Naive thymus-derived CD4-positive, alpha-beta T cell (primary cell): ENCODE data around the gene LAG3. TPM values are rescaled to one million over a fixed set of nuclear protein-coding genes. Genes with fewer than 3 reads are reported as not detected.
"Not testable (repeated sequence)": the region's sequence is repeated elsewhere in the genome, so short reads cannot be mapped to it uniquely, and the experiment has no call there.

Source experiments
- ATAC-seq: fragments of 150-1000 bp; cut with Tn5 transposase; 2 replicates; pipeline ENCODE4 v1.10.0; 2021; ENCODE audit warnings: mild to moderate bottlenecking, moderate library complexity
- CTCF ChIA-PET: fragments of 350-600 bp; sonication (Branson Sonifier 250); formaldehyde crosslinking; loops from one replicate; lab custom pipeline; 2021; ENCODE audit warnings: antibody characterized with exemption; lab: Charles Lee
- POLR2A ChIA-PET: fragments of 350-600 bp; sonication (Branson Sonifier 250); formaldehyde crosslinking; loops from one replicate; lab custom pipeline; 2021; ENCODE audit warnings: antibody characterized with exemption, inconsistent platforms; lab: Charles Lee
- DNase-seq, 9 donors: peaks; one replicate each; pipeline versions ENCODE4 v3.0.0 to v3.0.0-alpha.2; 2020 to 2022; ENCODE audit warnings: mixed read lengths in 1 of 9
- H3K27ac ChIP-seq: one replicate; pipeline ENCODE4 v1.7.0; 2013; ENCODE audit warnings: mild to moderate bottlenecking, low read depth, low read length, moderate library complexity
- H3K27me3 ChIP-seq, 2 donors: one replicate each; pipeline ENCODE4 v1.7.0; 2013; ENCODE audit warnings: low read length in 2 of 2, mild to moderate bottlenecking in 2 of 2, moderate library complexity in 2 of 2; ENCODE audit not compliant: control insufficient read depth in 2 of 2, insufficient read depth in 2 of 2
- H3K36me3 ChIP-seq, 3 experiments: 1 replicate in 2 of 3; 2 replicates in 1 of 3; pipeline ENCODE4 v1.7.0; 2013; ENCODE audit warnings: low read length in 3 of 3, mild to moderate bottlenecking in 3 of 3, moderate library complexity in 1 of 3; ENCODE audit not compliant: insufficient read depth in 3 of 3, control insufficient read depth in 2 of 3
- H3K4me1 ChIP-seq, 2 donors: one replicate each; pipeline ENCODE4 v1.7.0; 2013; ENCODE audit warnings: low read length in 2 of 2, mild to moderate bottlenecking in 2 of 2, moderate library complexity in 1 of 2; ENCODE audit not compliant: control insufficient read depth in 2 of 2, insufficient read depth in 2 of 2
- H3K4me3 ChIP-seq: 2 replicates; pipeline ENCODE4 v1.7.0; 2013; ENCODE audit warnings: mild to moderate bottlenecking, low read length
- H3K9me3 ChIP-seq, 3 experiments: 1 replicate in 2 of 3; 2 replicates in 1 of 3; pipeline ENCODE4 v1.7.0; 2013; ENCODE audit warnings: low read length in 3 of 3; ENCODE audit not compliant: control insufficient read depth in 2 of 3
- H3K27ac Mint-ChIP-seq, 9 donors: one replicate each; pipeline ENCODE4 v1.8.0; 2020 to 2022; ENCODE audit warnings: mixed read lengths in 9 of 9, mild to moderate bottlenecking in 8 of 9, moderate library complexity in 5 of 9, inconsistent platforms in 2 of 9
- H3K27me3 Mint-ChIP-seq, 5 donors: one replicate each; pipeline ENCODE4 v1.8.0; 2021 to 2022; ENCODE audit warnings: mixed read lengths in 5 of 5, mild to moderate bottlenecking in 1 of 5
- H3K36me3 Mint-ChIP-seq, 5 donors: one replicate each; pipeline ENCODE4 v1.8.0; 2020 to 2022; ENCODE audit warnings: mixed read lengths in 5 of 5, mild to moderate bottlenecking in 3 of 5, inconsistent platforms in 1 of 5
- H3K4me1 Mint-ChIP-seq, 7 donors: one replicate each; pipeline ENCODE4 v1.8.0; 2020 to 2022; ENCODE audit warnings: mixed read lengths in 7 of 7, mild to moderate bottlenecking in 3 of 7, inconsistent platforms in 1 of 7
- H3K4me3 Mint-ChIP-seq, 10 donors: one replicate each; pipeline ENCODE4 v1.8.0; 2020 to 2022; ENCODE audit warnings: mild to moderate bottlenecking in 10 of 10, mixed read lengths in 10 of 10, moderate library complexity in 6 of 10, inconsistent platforms in 2 of 10
- H3K9me3 Mint-ChIP-seq, 11 donors: one replicate each; pipeline ENCODE4 v1.8.0; 2020 to 2022; ENCODE audit warnings: mixed read lengths in 11 of 11, mild to moderate bottlenecking in 4 of 11, inconsistent platforms in 1 of 11, moderate library complexity in 1 of 11
- intact Hi-C, 2 donors: fragments of 100-400 bp; cut with micrococcal nuclease; formaldehyde crosslinking; loops; one replicate each; pipeline ENCODE4 v1.15.1; 2023
- polyA plus RNA-seq, 2 donors: library from polyadenylated mRNA; unstranded; fragments of 300-500 nt; fragmentation: Illumina TruSeq; gene quantifications; one replicate each; pipeline ENCODE4 v1.2.3, GENCODE V29; 2021
- total RNA-seq, 6 experiments: library from RNA in 5 of 6; stranded (reverse) in 5 of 6; gene quantifications; 1 replicate in 5 of 6; 2 replicates in 1 of 6; pipeline ENCODE4 v1.2.3 and lab custom pipeline; 2021 to 2026

LAG3 gene
- total and polyA plus RNA-seq, 7 experiments from 2014 or later = 0.26 to 46.5 (median 0.86) TPM

- no peak for DNase-seq
- Histone ChIP-seq H3K9me3 (no peaks in the 10 kb centered on the region), H3K27me3 (no peaks in the 10 kb centered on the region), H3K4me3 (no peak overlapping the region), H3K4me1 (peaks cover 10 to 11% of the 10 kb centered on the region in 2 donors), H3K27ac (no peak overlapping the region), H3K36me3 (peaks cover 12 to 58% (median 18%) of the 10 kb centered on the region in 3 experiments)
- CTCF ChIA-PET = no interaction called here
- no peak for ATAC-seq
- Mint-ChIP-seq H3K4me1 (peaks cover 17 to 24% (median 19%) of the 10 kb centered on the region in 7 donors), H3K4me3 (no peak overlapping the region), H3K27me3 (no peaks in the 10 kb centered on the region), H3K27ac (no peak overlapping the region), H3K9me3 (no peaks in the 10 kb centered on the region), H3K36me3 (peaks cover 12 to 49% (median 19%) of the 10 kb centered on the region in 5 donors)
- intact Hi-C loops = no loop called here
- POLR2A ChIA-PET = no interaction called here
Measured at GRCh38 chr12:6729186-6729585, 43.1 kb upstream of the LAG3 start.

DNA sequence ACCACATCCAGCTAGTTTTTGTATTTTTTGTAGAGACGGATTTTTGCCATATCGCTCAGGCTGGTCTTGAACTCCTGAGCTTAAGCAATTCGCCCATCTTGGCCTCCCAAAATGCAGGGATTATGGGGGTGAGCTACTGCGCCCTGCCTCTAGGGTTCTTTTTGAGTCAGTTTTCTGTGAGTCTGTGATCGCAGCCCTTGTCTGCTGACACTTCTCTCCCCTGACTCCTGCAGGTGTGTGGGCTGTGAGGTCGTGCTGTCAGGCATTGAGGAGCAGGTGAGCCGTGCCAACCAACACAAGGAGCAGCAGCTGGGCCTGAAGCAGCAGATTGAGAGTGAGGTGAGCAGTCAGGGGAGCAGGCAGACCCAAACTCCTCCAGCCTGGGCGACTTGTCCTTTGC, 42.2 kb upstream of the LAG3 start:
- ATAC-seq = no peak
- no peak overlapping the region for H3K4me3 Mint-ChIP-seq
- H3K9me3 Mint-ChIP-seq = peaks cover 0 to 2% (median 0%) of the 10 kb centered on the region in 11 donors
- H3K27ac Mint-ChIP-seq = no peak overlapping the region
- Histone ChIP-seq H3K9me3 (no peaks in the 10 kb centered on the region), H3K4me1 (peaks cover 1 to 3% of the 10 kb centered on the region in 2 donors), H3K27me3 (no peaks in the 10 kb centered on the region), H3K36me3 (peaks cover 12 to 67% (median 18%) of the 10 kb centered on the region in 3 experiments), H3K4me3 (no peak overlapping the region), H3K27ac (no peak overlapping the region)
- no peaks in the 10 kb centered on the region for H3K27me3 Mint-ChIP-seq
- peaks cover 11 to 16% (median 13%) of the 10 kb centered on the region in 7 donors for H3K4me1 Mint-ChIP-seq
- H3K36me3 Mint-ChIP-seq = peaks cover 12 to 56% (median 19%) of the 10 kb centered on the region in 5 donors
- ChIA-PET CTCF (no interaction called here), POLR2A (no interaction called here)
- DNase-seq = no peak
- intact Hi-C loops = no loop called here

DNA sequence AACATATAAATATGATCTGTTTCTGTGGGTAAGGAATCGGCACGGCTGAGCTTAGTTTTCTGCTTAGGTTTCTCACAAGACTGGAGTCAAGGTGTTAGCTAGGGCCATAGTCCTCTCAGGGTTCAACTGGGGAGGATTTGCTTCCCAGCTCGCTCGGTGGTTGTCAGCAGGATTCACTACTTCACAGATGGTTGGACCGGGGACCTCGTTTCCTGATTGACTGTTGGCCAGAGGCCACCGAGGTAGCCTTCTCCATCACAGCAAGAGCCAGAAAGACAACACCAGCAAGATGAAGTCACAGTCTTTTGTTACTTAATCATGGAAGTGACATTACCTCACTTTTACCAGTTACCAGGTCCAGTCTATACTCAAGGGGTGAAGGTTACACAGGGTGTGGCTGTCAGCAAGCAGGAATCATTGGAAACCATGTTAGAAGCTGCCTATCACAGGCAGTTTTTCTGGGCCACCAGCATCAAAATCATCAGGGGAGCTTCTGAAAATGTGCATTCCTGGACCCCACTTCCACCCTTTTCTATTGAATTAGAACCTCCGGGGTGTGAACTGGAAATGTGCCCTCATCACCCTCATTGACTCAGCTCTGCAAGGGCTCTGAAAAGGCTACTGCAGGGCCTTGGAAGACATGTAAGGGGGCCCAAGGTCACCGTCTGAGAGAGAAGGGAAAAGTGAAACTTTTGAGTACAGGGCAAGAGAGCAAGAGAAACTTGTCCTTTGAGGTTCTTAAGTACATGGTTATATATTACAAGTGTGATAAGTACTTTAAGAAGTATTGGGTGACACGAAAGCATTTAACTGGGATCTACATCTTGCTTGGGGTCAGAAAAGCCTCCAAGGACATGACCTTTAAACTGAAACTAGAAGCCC, 37.6 kb upstream of the LAG3 start:
- no peak overlapping the region for H3K4me3 Mint-ChIP-seq
- H3K9me3 Mint-ChIP-seq = peaks cover 0 to 2% (median 0%) of the 10 kb centered on the region in 11 donors
- no peak overlapping the region for H3K27ac ChIP-seq
- H3K36me3 Mint-ChIP-seq = peaks cover 6 to 32% (median 10%) of the 10 kb centered on the region in 5 donors
- H3K27me3 Mint-ChIP-seq = no peaks in the 10 kb centered on the region
- H3K4me1 Mint-ChIP-seq = peaks cover 0 to 12% (median 5%) of the 10 kb centered on the region in 7 donors
- ATAC-seq = no peak
- H3K27ac Mint-ChIP-seq = no peak overlapping the region
- ChIA-PET POLR2A (interaction anchor here (2.1 kb wide), 1 partner anchor 11 kb away, joined by 8 read pairs; the partner anchor contains the start of gene COPS7A), CTCF (interaction anchor here (1.1 to 3.1 kb wide), 2 partner anchors 78 to 90 kb away, joined by 3 to 17 read pairs; no protein-coding TSS in a partner anchor)
- DNase-seq = no peak
- H3K4me3 ChIP-seq = no peak overlapping the region
- no peaks in the 10 kb centered on the region for H3K27me3 ChIP-seq
- no peaks in the 10 kb centered on the region for H3K9me3 ChIP-seq
- peaks cover 0 to 42% (median 6%) of the 10 kb centered on the region in 3 experiments for H3K36me3 ChIP-seq
- no peaks in the 10 kb centered on the region for H3K4me1 ChIP-seq
- intact Hi-C loops = loop anchor here in 1 of 2 donors (1.0 kb wide), 4 partner anchors 19 to 101 kb away; partner anchors contain the start of gene MLF2

DNA sequence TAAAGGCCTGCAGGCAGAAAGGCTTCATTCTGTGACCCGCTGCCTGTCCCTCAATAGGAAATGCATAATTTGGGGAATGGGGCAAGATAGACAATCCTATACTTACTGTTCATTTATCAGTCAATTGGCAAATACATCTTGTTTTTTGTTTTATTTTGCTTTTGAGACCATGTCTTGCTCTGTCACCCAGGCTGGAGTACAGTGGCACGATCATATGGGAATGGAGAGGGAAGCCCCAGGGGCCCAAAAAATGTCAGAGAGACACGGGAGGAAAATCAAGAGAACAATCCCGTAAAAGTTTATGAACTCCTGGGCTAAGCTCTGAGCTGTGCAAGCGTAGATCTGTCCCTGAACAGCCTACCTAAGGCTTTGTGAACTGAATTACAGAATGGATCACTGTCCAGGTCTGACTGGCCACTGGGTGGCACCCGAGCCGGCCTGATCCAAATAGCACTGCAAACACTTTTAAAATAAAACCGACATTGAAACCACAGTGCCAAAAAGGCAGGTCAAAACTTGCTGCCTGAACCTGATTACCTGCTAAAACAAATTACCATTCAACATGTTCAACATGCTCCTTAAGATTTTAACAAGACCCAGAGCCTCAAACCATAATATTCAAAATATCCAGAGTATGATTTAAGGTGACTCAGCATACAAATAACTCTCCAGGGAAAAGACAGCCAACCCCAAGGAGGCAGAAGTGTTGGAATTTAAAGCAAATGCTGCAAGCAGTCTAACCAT, 36.7 kb upstream of the LAG3 start:
- CTCF ChIA-PET = interaction anchor here (1.5 to 3.1 kb wide), 2 partner anchors 61 to 89 kb away, joined by 4 to 17 read pairs; no protein-coding TSS in a partner anchor
- no peak overlapping the region for H3K4me3 ChIP-seq
- no peak overlapping the region for H3K4me3 Mint-ChIP-seq
- H3K27me3 Mint-ChIP-seq = no peaks in the 10 kb centered on the region
- peak overlapping the region in 1 of 9 donors; percentile 43 for H3K27ac Mint-ChIP-seq
- H3K27me3 ChIP-seq = no peaks in the 10 kb centered on the region
- no peaks in the 10 kb centered on the region for H3K9me3 ChIP-seq
- DNase-seq = peak in 4 of 9 donors; percentile 23 to 39 (median 29)
- ATAC-seq = peak; percentile 81
- POLR2A ChIA-PET = interaction anchor here (2.1 kb wide), 1 partner anchor 12 kb away, joined by 8 read pairs; the partner anchor contains the start of gene COPS7A
- peaks cover 0 to 24% (median 8%) of the 10 kb centered on the region in 5 donors for H3K36me3 Mint-ChIP-seq
- intact Hi-C loops = loop anchor here in 1 of 2 donors (1.0 kb wide), 4 partner anchors 18 to 100 kb away; partner anchors contain the start of gene MLF2
- H3K9me3 Mint-ChIP-seq = peaks cover 0 to 2% (median 0%) of the 10 kb centered on the region in 11 donors
- H3K27ac ChIP-seq = no peak overlapping the region
- no peaks in the 10 kb centered on the region for H3K4me1 ChIP-seq
- peaks cover 0 to 10% (median 5%) of the 10 kb centered on the region in 7 donors for H3K4me1 Mint-ChIP-seq
- H3K36me3 ChIP-seq = peaks cover 0 to 34% (median 0%) of the 10 kb centered on the region in 3 experiments

DNA sequence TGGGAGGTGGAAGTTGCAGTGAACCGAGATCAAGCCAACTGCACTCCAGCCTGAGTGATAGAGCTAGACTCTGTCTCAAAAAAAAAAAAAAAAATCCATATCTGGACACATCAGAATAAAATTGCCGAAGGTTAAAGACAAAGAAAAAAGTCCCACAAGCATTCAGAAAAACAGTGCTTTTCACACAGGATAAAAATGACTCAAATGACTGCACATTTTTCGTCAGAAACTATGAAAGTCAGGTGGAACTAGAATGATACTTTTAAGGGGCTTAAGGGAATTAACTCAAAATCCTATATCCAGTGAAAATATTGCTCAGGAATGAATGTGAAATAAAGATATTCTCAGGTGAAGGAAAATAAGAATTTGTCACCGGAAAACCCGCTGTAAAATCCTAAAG, 35.6 kb upstream of the LAG3 start:
- Histone ChIP-seq H3K27ac (no peak overlapping the region), H3K9me3 (no peaks in the 10 kb centered on the region), H3K4me3 (no peak overlapping the region), H3K36me3 (peaks cover 0 to 23% (median 0%) of the 10 kb centered on the region in 3 experiments), H3K27me3 (no peaks in the 10 kb centered on the region), H3K4me1 (no peaks in the 10 kb centered on the region)
- ChIA-PET CTCF (interaction anchor here (1.0 to 1.9 kb wide), 3 partner anchors 60 to 92 kb away, joined by 3 to 5 read pairs (median 4); no protein-coding TSS in a partner anchor), POLR2A (no interaction called here)
- Mint-ChIP-seq H3K36me3 (peaks cover 0 to 15% (median 0%) of the 10 kb centered on the region in 5 donors), H3K4me1 (peaks cover 0 to 10% (median 2%) of the 10 kb centered on the region in 7 donors), H3K4me3 (no peak overlapping the region), H3K27me3 (no peaks in the 10 kb centered on the region), H3K9me3 (peaks cover 0 to 2% (median 0%) of the 10 kb centered on the region in 11 donors), H3K27ac (no peak overlapping the region)
- no peak for DNase-seq
- no peak for ATAC-seq
- intact Hi-C loops = no loop called here

GRCh38 chr12:6742080-6742479, 30.2 kb upstream of the LAG3 start:
- H3K27me3 Mint-ChIP-seq, H3K4me3 Mint-ChIP-seq, H3K36me3 ChIP-seq, H3K4me3 ChIP-seq, intact Hi-C loops, DNase-seq, H3K9me3 Mint-ChIP-seq, H3K27ac Mint-ChIP-seq, H3K27ac ChIP-seq, H3K27me3 ChIP-seq, ATAC-seq, H3K9me3 ChIP-seq: not testable (repeated sequence)
- ChIA-PET CTCF (interaction anchor here (1.2 to 1.9 kb wide), 2 partner anchors 11 to 92 kb away, joined by 3 to 8 read pairs; partner anchors contain the start of gene MLF2), POLR2A (interaction anchor here (1.3 kb wide), 1 partner anchor 11 kb away, joined by 4 read pairs; the partner anchor contains the start of gene MLF2)
- Mint-ChIP-seq H3K4me1 (peaks cover 12 to 20% (median 16%) of the 10 kb centered on the region in 7 donors), H3K36me3 (peaks cover 0 to 16% (median 0%) of the 10 kb centered on the region in 5 donors)
- peaks cover 0 to 13% of the 10 kb centered on the region in 2 donors for H3K4me1 ChIP-seq
